Measurements from ENCODE around the gene RAB29. TPM values are rescaled to one million over a fixed set of nuclear protein-coding genes. Genes with fewer than 3 reads are reported as not detected.

The RAB29 gene
- total and polyA plus RNA-seq, 2 donors (not counting 3 experiments of a cell fraction or from before 2014, with no cell fraction given), result 18.1 to 18.8 TPM

GRCh38 chr1:205817988-205818387 lies 42.7 kb upstream of the RAB29 start:
- Histone ChIP-seq H4K20me1 (replicated peaks; ENCODE audit: control insufficient read depth, extremely low read depth, insufficient read depth, low read length) (no peaks in the 10 kb centered on the region), H3K9me1 (replicated peaks; ENCODE audit: control insufficient read depth, extremely low read depth, insufficient read depth, low read length) (no peaks in the 10 kb centered on the region), H3K79me2 (ENCODE audit: control insufficient read depth, insufficient read depth, low read length) (no peaks in the 10 kb centered on the region), H2AFZ (ENCODE audit: low read depth, low read length) (no peak overlapping the region), H3K9ac (replicated peaks; ENCODE audit: extremely low read depth, insufficient read depth, low read length) (no peak overlapping the region), H3K36me3 (ENCODE audit: control insufficient read depth in 2 of 2, extremely low read depth in 1 of 2, insufficient read depth in 2 of 2, low read length in 2 of 2) (no peaks in the 10 kb centered on the region), H3K27ac (ENCODE audit: insufficient read depth, low read depth, low read length) (no peak overlapping the region), H3K9me3 (replicated peaks; ENCODE audit: control insufficient read depth, insufficient read depth, low read length) (no peaks in the 10 kb centered on the region), H3K4me2 (ENCODE audit: insufficient read depth, low read length) (no peak overlapping the region), H3K4me1 (ENCODE audit: control insufficient read depth, extremely low read depth, insufficient read depth, low read length) (peaks cover 6% of the 10 kb centered on the region), H3K4me3 (replicated peaks in 1 of 3; ENCODE audit: insufficient read depth in 1 of 3, low read depth in 1 of 3, low read length in 3 of 3) (no peak overlapping the region), H3K27me3 (ENCODE audit: control insufficient read depth in 2 of 2, insufficient read depth in 2 of 2, low read length in 2 of 2) (peaks cover 0 to 11% of the 10 kb centered on the region in 2 experiments)
- FAIRE-seq, result no peak
- POLR2A ChIA-PET, result no interaction called here
- no peak for DNase-seq (ENCODE audit: low read depth, low spot score)
- TF ChIP-seq POLR2AphosphoS5 (IDR thresholded peaks at IDR 0.05; ENCODE audit: insufficient read depth, low read depth, low read length), result no peak
- TF ChIP-seq EZH2 (IDR thresholded peaks at IDR 0.05; ENCODE audit: borderline replicate concordance, low read depth, low read length, severe bottlenecking), result no peak
- no peak for TF ChIP-seq JUN (IDR thresholded peaks at IDR 0.05; ENCODE audit: borderline replicate concordance, insufficient read depth, insufficient read length, low read depth)
- TF ChIP-seq FOS (IDR thresholded peaks at IDR 0.05; ENCODE audit: borderline replicate concordance, insufficient read depth, low read length), result no peak
- no peak for TF ChIP-seq CTCF (IDR thresholded peaks at IDR 0.05; ENCODE audit: extremely low read depth in 1 of 2, insufficient read depth in 1 of 2, low read depth in 1 of 2, low read length in 2 of 2)
- TF ChIP-seq MAX (IDR thresholded peaks at IDR 0.05; ENCODE audit: insufficient read depth, insufficient read length), result no peak
- no peak for TF ChIP-seq POLR2A (IDR thresholded peaks at IDR 0.05; ENCODE audit: low read depth, low read length)
- no peak for TF ChIP-seq MYC (IDR thresholded peaks at IDR 0.05; ENCODE audit: low read depth, low read length)
- no peak for TF ChIP-seq GATA2 (IDR thresholded peaks at IDR 0.05; ENCODE audit: insufficient read depth, insufficient read length, low read depth, low read length)
- dilution Hi-C loops (cut with MboI; ENCODE audit: extremely low pct_ligation_motif_present, low sequenced_read_pairs) (no loop called here), intact Hi-C loops (cut with micrococcal nuclease) (no loop called here)
- CTCF ChIA-PET, result no interaction called here
- no TSS peak for BruUV-seq (replicated peaks)

All from endothelial cell of umbilical vein (primary cell).